NCI-H2227 (cell line): ENCODE measurements around the gene ASCL2.
"Not testable (repeated sequence)": the region's sequence is repeated elsewhere in the genome, so short reads cannot be mapped to it uniquely, and the experiment has no call there.

Source experiments
- DNase-seq: peaks from one replicate; lab custom pipeline; 2025; ENCODE audit not compliant: unreplicated experiment; lab: John Stamatoyannopoulos, UW

The ASCL2 gene

GRCh38 chr11:2237457-2238238 is 32.7 kb downstream of the ASCL2 start:
- DNase-seq, result no peak

DNA sequence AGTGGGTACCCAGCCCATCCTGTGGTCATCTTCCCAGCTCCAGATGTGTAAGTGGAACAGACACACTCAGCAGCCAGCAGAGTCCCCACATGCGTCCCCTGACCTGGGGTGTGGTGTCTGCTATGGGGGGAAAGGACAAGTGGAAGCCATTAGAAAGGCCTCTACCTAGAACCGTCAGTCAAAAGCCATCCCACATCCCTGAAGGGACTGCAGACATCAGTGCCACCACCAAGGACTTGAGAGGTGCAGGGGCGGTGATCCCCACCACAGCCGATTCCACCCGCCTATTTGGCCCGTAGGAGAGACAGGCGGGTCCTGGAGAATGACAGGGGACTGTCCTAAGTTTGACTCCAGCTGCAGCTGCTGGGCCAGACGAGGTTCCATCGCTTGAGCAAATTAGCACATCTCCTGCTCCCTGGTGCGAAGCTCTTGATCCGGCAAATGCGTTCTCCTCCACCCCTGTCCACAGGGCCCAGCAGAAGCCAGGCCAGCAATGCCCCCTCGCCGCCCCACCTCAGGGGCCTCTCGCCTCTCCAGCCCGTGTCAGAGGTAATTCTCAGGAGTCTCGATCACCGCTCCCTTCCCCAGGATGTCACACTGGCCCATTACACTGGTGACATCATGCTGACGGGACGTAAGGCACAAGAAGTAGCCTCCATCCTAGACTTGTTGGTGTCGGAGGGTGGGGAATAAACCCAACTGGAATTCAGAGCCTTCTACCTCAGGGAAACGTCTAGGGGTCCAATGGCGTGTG is 33.8 kb downstream of the ASCL2 start:
- DNase-seq, result not testable (repeated sequence)

GRCh38 chr11:2235588-2236326 is 34.6 kb downstream of the ASCL2 start:
- DNase-seq, result no peak

- no peak for DNase-seq
Measured at GRCh38 chr11:2234963-2235362, 35.4 kb downstream of the ASCL2 start.

DNA sequence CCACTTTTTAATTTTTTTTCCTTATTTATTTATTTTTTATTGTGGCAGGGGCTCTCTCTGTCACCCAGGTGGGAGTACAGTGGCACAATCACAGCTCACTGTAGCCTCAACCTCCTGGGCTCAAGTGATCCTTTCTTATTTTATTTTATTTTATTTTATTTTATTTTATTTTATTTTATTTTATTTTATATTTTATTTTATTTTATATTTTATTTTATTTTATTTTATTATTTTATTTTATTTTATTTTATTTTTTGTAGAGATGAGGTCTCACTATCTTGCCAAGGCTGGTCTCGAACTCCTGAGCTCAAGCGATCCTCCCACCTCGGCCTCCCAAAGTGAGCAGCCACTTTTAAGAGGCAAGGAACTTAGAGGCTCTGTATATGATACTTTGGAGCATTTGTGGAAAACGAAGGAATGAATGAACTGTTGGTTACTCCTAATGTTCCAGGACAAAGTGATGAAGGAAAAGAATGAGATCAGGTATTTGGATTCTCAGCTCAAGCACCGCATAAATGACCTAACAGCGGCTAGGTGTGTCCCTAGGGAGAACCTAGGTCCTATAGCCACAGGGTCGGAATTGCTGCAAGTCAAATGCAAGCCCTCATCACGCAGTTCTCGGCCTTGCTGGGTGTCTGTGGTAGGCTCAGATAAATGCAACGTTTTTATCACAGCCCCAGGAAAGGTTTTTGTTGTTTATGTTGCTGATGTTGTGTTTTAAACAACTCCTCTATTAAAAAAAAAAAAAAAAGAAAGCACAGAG is 36.5 kb downstream of the ASCL2 start:
- no peak for DNase-seq

- DNase-seq, result no peak
Measured at GRCh38 chr11:2229713-2230297, 40.6 kb downstream of the ASCL2 start.

DNA sequence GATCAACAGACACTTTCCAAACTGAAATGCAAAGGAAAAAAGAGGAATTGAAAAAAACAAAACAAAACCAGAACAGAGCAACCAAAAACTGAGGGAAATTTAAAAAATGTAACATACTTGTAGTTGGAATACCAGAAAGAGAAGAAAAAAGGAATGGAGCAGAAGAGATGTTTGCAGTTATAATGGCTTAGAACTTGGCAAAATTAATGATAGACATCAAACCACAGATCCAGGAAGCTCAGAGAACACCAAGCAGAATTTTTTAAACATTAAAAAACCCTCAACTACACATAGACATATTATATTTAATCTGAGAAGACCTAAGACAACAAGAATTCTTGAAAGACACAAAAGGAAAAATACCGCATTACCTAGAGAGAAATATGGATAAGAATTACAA is 46.1 kb downstream of the ASCL2 start:
- no peak for DNase-seq

GRCh38 chr11:2223153-2223794 is 47.1 kb downstream of the ASCL2 start:
- no peak for DNase-seq

GRCh38 chr11:2222451-2222850 is 47.9 kb downstream of the ASCL2 start:
- DNase-seq, result no peak

DNA sequence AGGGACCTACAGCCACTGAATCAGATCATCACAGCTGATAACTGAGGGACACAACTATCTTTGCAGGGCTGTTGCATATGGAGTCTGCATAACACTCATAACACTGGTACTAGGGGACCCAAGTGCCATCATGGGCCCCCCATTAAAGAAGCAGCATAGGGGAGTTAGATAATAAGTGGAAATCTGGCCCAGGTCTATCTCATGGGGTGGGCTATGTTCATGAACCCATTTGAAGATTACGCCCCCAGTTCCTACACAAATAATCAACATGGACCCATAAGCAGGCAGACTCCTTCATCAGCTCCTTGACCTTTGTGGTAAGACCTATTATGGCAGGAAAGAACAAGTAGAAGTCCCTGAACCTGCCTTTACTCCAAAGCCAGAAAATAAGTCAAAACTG is 48.8 kb downstream of the ASCL2 start:
- DNase-seq, result no peak

DNA sequence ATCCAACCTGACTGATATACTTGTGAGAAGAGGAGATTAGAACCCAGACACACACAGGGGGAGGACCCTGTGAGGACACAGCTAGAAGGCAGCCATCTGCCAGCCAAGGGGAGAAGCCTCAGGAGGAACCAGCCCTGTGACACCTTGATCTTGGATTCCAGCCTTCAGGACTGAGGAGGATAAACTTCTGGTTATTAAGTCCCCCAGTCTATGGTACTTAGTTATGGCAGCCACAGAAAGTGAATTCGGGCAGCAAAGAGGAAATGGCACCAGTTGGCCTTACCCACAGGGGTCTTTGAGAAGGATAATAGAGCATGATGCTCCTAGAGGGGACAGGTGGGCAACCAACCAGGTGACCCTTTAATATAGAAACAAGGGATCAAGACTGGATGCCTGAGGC is 49.4 kb downstream of the ASCL2 start:
- DNase-seq, result no peak

DNA sequence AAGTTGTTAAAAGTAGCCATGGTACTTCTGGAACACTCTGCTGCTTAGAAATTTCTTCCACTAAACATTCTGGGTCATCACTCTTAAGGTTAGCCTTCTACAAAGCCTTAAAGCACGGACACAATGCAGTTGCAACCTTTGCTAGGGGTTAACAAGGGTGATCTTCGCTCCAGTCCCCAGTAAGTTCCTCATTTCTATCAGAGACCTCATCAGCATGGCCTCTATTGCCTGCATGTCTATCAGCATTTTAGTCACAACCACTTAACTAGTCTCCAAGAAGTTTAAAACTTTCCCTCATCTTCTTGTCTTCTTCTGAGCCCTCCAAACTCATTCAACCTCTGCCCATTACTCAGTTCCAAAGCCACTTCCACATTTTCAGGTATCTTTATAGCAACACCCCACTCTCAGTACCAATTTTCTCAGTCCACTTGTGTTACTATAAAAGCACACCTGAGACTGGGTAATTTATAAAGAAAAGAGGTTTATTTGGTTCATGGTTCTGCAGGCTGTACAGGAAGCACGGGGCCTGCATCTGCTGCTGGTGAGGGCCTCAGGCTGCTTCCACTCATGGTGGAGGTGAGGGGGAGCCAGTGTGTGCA is 50.1 kb downstream of the ASCL2 start:
- DNase-seq, result no peak

DNA sequence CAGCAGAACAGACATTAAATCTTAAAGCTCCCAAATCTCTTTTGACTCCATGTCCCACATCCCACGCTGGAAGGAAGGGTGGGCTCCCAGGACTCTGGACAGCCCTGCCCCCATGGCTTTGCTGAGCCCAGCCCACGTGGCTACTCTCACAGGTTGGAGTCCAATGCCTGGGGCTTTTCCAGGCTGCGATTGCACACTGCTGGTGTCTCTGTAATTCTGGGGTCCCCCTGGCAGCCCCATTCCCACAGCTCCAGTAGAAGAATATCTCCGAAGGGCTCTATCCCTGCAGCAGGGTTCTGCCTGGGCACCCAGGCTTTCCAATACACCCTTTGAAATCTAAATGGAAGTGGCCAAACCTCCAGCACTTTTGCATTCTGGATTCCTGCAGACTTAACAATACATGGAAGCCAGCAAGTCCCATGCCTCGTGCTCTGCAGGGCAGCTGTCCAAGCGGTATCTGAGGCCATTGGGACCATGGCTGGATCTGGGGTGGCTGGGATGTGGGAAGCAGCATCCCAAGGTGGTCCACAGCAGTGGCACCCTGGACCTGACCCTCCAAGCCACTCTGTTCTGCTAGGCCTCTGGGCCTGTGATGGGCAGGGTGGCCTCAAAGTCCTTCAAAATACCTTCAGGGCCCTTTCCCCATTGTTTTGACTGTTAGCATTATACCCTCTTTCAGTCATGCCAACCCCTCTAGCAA is 50.9 kb downstream of the ASCL2 start:
- DNase-seq, result no peak
